ENCODE measurements around the gene IL1RL1.

- TF ChIP-seq CTCF (tag by site-specific recombination; IDR thresholded peaks at IDR 0.05) (no peak), ZNF548 (tag by site-specific recombination; IDR thresholded peaks at IDR 0.05) (no peak), ZNF274 (IDR thresholded peaks at IDR 0.05; ENCODE audit: low read length) (no peak), ZNF274 (tag by site-specific recombination; IDR thresholded peaks at IDR 0.05; ENCODE audit: borderline replicate concordance) (no peak), TRIM28 (IDR thresholded peaks at IDR 0.05; ENCODE audit: borderline replicate concordance, low read length) (no peak), ZNF140 (tag by site-specific recombination; IDR thresholded peaks at IDR 0.05) (no peak), ZNF645 (tag by site-specific recombination; IDR thresholded peaks at IDR 0.05) (no peak), ZNF692 (tag by site-specific recombination; IDR thresholded peaks at IDR 0.05) (no peak), ZNF571 (tag by site-specific recombination; IDR thresholded peaks at IDR 0.05) (no peak), ZNF121 (tag by site-specific recombination; IDR thresholded peaks at IDR 0.05) (no peak), ZNF184 (tag by site-specific recombination; IDR thresholded peaks at IDR 0.05) (no peak)
Observed at GRCh38 chr2:102321941-102322719, 10.8 kb downstream of the IL1RL1 start.
